Aorta (tissue), 5 donors: ENCODE results near the gene LNPEP. TPM values are rescaled to one million over a fixed set of nuclear protein-coding genes. Genes with fewer than 3 reads are reported as not detected.
"Not testable (repeated sequence)": the region's sequence is repeated elsewhere in the genome, so short reads cannot be mapped to it uniquely, and the experiment has no call there.

Experiments used
- ATAC-seq: fragments of 200-7000 bp; cut with Tn5 transposase; one replicate; pipeline ENCODE4 v1.9.1; 2022; ENCODE audit warnings: moderate library complexity; ENCODE audit not compliant: low FRiP score
- DNase-seq, 2 donors: peaks; one replicate each; pipeline ENCODE4 v3.0.0-alpha.2; 2020
- H3K27ac ChIP-seq, 2 donors: one replicate each; pipeline ENCODE4 v1.5.1; 2013; ENCODE audit warnings: low read length in 2 of 2, mild to moderate bottlenecking in 2 of 2, moderate library complexity in 2 of 2, control low read depth in 1 of 2, inconsistent platforms in 1 of 2, low read depth in 1 of 2
- H3K27me3 ChIP-seq, 2 donors: one replicate each; pipeline ENCODE4 v1.6.1; 2013; ENCODE audit warnings: control low read depth in 1 of 2, low read length in 1 of 2, mild to moderate bottlenecking in 1 of 2, moderate library complexity in 1 of 2; ENCODE audit not compliant: insufficient read depth in 2 of 2, control insufficient read depth in 1 of 2
- H3K36me3 ChIP-seq, 2 donors: one replicate each; pipeline ENCODE4 v1.6.1; 2013; ENCODE audit warnings: control low read depth in 1 of 2, low read length in 1 of 2, mild to moderate bottlenecking in 1 of 2; ENCODE audit not compliant: insufficient read depth in 2 of 2, control insufficient read depth in 1 of 2
- H3K4me1 ChIP-seq, 2 donors: one replicate each; pipeline ENCODE4 v1.6.1; 2013; ENCODE audit warnings: low read length in 2 of 2, control low read depth in 1 of 2, mild to moderate bottlenecking in 1 of 2, moderate library complexity in 1 of 2; ENCODE audit not compliant: insufficient read depth in 2 of 2, control insufficient read depth in 1 of 2
- H3K4me3 ChIP-seq, 2 donors: one replicate each; pipeline ENCODE4 v1.5.1; 2013; ENCODE audit warnings: low read length in 2 of 2, control low read depth in 1 of 2, mild to moderate bottlenecking in 1 of 2
- H3K9me3 ChIP-seq: one replicate; pipeline ENCODE4 v1.6.1; 2013; ENCODE audit warnings: mild to moderate bottlenecking, low read length; ENCODE audit not compliant: control insufficient read depth
- WGBS, 2 donors: extraction: QIAGEN DNeasy Blood & Tissue Kit; methylation state at CpG; one replicate each; pipeline ENCODE4 v1.1.7; 2013; 5-methylcytosine and 5-hydroxymethylcytosine counted together
- intact Hi-C, 2 donors: fragments of 100-400 bp; cut with DNase I; formaldehyde crosslinking; loops; one replicate each; pipeline versions ENCODE4 v1.14.2 to v1.15.0; 2022
- polyA plus RNA-seq, 2 donors: library from polyadenylated mRNA; stranded (reverse); fragments of 200-250 nt; gene quantifications; one replicate each; pipeline ENCODE4 v1.2.3, GENCODE V29; 2013
- total RNA-seq, 2 donors: library from RNA; stranded (reverse); fragmentation: NEBNext Ultra II Directional; extraction: Animal tissue kit (Norgen Biotek cat#: 25700); gene quantifications; one replicate each; pipeline ENCODE4 v1.2.1, GENCODE V29; 2021
- donor health status: healthy with polysubstance abuse.
- donor health status: Bipolar disorder and iron deficiency.
- donor health status: DM: no; HTN: no; CAD: no.
- donor health status: DM: no; HTN: no; CAD: no.
- donor health status: DM: yes; HTN: yes; CAD: no.

LNPEP gene
- total and polyA plus RNA-seq, 4 donors = 3.1 to 69.8 (median 29.5) TPM

- ATAC-seq = no peak
- Histone ChIP-seq H3K9me3 (no peaks in the 10 kb centered on the region), H3K27ac (no peak overlapping the region), H3K27me3 (no peaks in the 10 kb centered on the region), H3K36me3 (no peaks in the 10 kb centered on the region), H3K4me3 (no peak overlapping the region), H3K4me1 (no peaks in the 10 kb centered on the region)
- WGBS, 2 donors = 92% methylated on average over 12 of the region's 12 CpGs
- intact Hi-C loops = no loop called here
- DNase-seq = no peak
These were observed 13.2 kb upstream of the LNPEP start for GRCh38 chr5:96922499-96923244.

- WGBS, 2 donors = 63 to 68% methylated on average over 3 of the region's 3 CpGs
- no peak overlapping the region for H3K27ac ChIP-seq
These were observed 11.8 kb upstream of the LNPEP start for GRCh38 chr5:96924016-96924443.

GRCh38 chr5:96926276-96926675 is 9.6 kb upstream of the LNPEP start:
- H3K27ac ChIP-seq = no peak overlapping the region
- H3K27me3 ChIP-seq = no peaks in the 10 kb centered on the region
- H3K9me3 ChIP-seq = no peaks in the 10 kb centered on the region
- intact Hi-C loops = no loop called here
- H3K4me3 ChIP-seq = no peak overlapping the region
- ATAC-seq (no peak), DNase-seq (no peak)
- H3K4me1 ChIP-seq = no peaks in the 10 kb centered on the region
- WGBS, 2 donors = 93 to 95% methylated on average over 1 of the region's 1 CpG
- no peaks in the 10 kb centered on the region for H3K36me3 ChIP-seq

More at GRCh38 chr5:96924016-96924443, 11.8 kb upstream of the LNPEP start:
- Histone ChIP-seq H3K36me3 (no peaks in the 10 kb centered on the region), H3K9me3 (no peaks in the 10 kb centered on the region), H3K4me3 (no peak overlapping the region), H3K4me1 (no peaks in the 10 kb centered on the region), H3K27me3 (no peaks in the 10 kb centered on the region)
- intact Hi-C loops = no loop called here
- ATAC-seq (no peak), DNase-seq (no peak)

- H3K4me3 ChIP-seq = no peak overlapping the region
- no peaks in the 10 kb centered on the region for H3K27me3 ChIP-seq
- intact Hi-C loops = no loop called here
- ATAC-seq = no peak
- H3K9me3 ChIP-seq = no peaks in the 10 kb centered on the region
- no peak for DNase-seq
- no peaks in the 10 kb centered on the region for H3K4me1 ChIP-seq
- H3K36me3 ChIP-seq = no peaks in the 10 kb centered on the region
- no peak overlapping the region for H3K27ac ChIP-seq
These were observed 8.9 kb upstream of the LNPEP start for GRCh38 chr5:96927008-96927407.

GRCh38 chr5:96928931-96929708 is 6.8 kb upstream of the LNPEP start:
- DNase-seq = no peak
- no peak overlapping the region for H3K4me3 ChIP-seq
- no peaks in the 10 kb centered on the region for H3K27me3 ChIP-seq
- H3K27ac ChIP-seq = no peak overlapping the region
- no peak for ATAC-seq
- no peaks in the 10 kb centered on the region for H3K36me3 ChIP-seq
- H3K4me1 ChIP-seq = no peaks in the 10 kb centered on the region
- 87 to 90% methylated on average over 7 of the region's 7 CpGs for WGBS, 2 donors
- no peaks in the 10 kb centered on the region for H3K9me3 ChIP-seq
- intact Hi-C loops = no loop called here

- 95 to 97% methylated on average over 3 of the region's 3 CpGs for WGBS, 2 donors
- no peaks in the 10 kb centered on the region for H3K36me3 ChIP-seq
- intact Hi-C loops = loop anchor here (5.0 to 10.0 kb wide), 3 partner anchors 53 to 125 kb away; partner anchors contain the start of genes ERAP1 (in 1 of the 2) and ERAP2 (in 1 of the 2)
- no peak for ATAC-seq
- DNase-seq = no peak
- no peak overlapping the region for H3K4me3 ChIP-seq
- no peaks in the 10 kb centered on the region for H3K27me3 ChIP-seq
- no peaks in the 10 kb centered on the region for H3K9me3 ChIP-seq
- no peaks in the 10 kb centered on the region for H3K4me1 ChIP-seq
- no peak overlapping the region for H3K27ac ChIP-seq
These were observed 5.8 kb upstream of the LNPEP start for GRCh38 chr5:96930058-96930457.

- DNase-seq (no peak), ATAC-seq (no peak)
- H3K4me3 ChIP-seq = no peak overlapping the region
- H3K36me3 ChIP-seq = no peaks in the 10 kb centered on the region
- intact Hi-C loops = loop anchor here (5.0 to 10.0 kb wide), 3 partner anchors 53 to 126 kb away; partner anchors contain the start of genes ERAP1 (in 1 of the 2) and ERAP2 (in 1 of the 2)
- no peak overlapping the region for H3K27ac ChIP-seq
- no peaks in the 10 kb centered on the region for H3K4me1 ChIP-seq
- H3K27me3 ChIP-seq = no peaks in the 10 kb centered on the region
- no peaks in the 10 kb centered on the region for H3K9me3 ChIP-seq
- WGBS, 2 donors = 98 to 100% methylated on average over 3 of the region's 3 CpGs
These were observed 5.3 kb upstream of the LNPEP start for GRCh38 chr5:96930589-96930988.

- not testable (repeated sequence) for H3K4me1 ChIP-seq, H3K9me3 ChIP-seq, DNase-seq, H3K36me3 ChIP-seq, H3K27ac ChIP-seq, H3K27me3 ChIP-seq, ATAC-seq, H3K4me3 ChIP-seq
- WGBS, 2 donors = 96 to 97% methylated on average over 2 of the region's 2 CpGs
- intact Hi-C loops = loop anchor here (5.0 to 10.0 kb wide), 3 partner anchors 54 to 126 kb away; partner anchors contain the start of genes ERAP1 (in 1 of the 2) and ERAP2 (in 1 of the 2)
These were observed 4.8 kb upstream of the LNPEP start for GRCh38 chr5:96931037-96931436.
